ENCODE measurements around the gene TRIM41.
"Not testable (repeated sequence)": the region's sequence is repeated elsewhere in the genome, so short reads cannot be mapped to it uniquely, and the experiment has no call there.

Gene TRIM41

DNA sequence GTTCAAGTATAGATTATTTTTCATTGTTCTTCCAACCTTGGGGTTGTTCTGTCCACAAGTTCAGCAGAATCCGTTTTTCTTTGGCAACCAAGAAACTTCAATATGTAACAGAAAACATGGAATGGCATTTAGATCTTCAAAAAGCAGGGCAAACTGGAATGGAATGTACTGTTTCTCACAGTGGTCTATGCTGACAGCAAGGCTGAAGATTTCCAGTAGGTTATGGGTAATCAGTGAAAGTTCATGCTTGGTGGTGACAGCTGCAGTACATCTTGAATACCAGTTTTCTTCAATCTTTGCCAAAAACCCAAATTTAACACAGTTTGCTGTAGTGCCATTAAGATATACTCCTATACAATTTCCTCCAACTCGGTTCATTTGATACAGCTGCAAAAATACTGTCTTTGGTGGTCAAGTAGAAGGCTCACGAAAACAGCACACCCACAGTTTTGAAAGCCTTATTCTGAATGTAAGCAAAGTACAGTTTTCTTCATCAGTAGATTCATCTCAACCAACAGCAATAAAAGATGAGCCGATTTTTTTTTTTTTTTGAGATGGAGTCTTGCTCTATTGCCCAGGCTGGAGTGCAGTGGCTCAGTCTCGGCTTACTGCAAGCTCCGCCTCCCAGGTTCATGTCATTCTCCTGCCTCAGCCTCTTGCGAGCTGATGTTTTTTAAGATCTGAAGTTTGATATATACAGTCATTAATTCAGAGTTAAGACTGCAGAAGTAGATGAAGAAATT is 32.9 kb downstream of the TRIM41 start:
- no peak for DNase-seq

DNA sequence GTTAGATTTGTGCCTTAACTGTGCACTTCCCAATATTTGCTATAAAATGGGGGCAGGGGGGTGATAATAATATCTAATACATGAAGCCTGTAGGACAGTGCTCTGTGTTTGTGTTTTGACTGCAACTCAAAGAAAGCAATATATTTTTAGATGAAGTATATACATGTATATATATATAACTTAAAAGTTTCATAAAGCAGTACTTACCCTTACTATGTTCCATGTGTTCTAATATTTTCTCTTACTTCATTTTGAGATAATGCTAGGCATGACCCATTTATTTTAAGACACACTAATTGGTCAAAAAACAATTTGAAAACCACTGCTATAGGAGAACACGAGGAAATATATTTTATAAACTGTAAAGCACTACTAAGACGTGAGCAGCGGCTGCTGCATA is 35.5 kb downstream of the TRIM41 start:
- DNase-seq, result no peak

DNA sequence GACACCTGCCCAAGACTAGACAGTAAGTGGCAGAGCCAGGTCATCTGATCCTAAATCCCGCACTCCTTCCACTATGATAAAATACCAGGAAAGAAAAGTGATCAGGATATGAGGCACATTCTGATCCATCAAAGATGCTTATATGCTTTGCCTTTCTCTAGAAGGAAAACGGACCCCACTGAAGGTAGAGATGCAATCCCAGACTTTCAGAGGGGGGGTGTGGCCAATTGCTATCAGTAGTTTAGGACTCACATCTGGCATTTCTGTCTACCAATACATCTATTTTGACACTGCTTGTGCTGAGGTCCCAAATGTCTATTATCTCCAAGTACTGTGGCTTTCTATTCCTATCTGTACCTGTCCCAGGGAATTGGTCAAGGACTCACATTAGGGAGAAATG is 36.2 kb downstream of the TRIM41 start:
- DNase-seq, result no peak

DNA sequence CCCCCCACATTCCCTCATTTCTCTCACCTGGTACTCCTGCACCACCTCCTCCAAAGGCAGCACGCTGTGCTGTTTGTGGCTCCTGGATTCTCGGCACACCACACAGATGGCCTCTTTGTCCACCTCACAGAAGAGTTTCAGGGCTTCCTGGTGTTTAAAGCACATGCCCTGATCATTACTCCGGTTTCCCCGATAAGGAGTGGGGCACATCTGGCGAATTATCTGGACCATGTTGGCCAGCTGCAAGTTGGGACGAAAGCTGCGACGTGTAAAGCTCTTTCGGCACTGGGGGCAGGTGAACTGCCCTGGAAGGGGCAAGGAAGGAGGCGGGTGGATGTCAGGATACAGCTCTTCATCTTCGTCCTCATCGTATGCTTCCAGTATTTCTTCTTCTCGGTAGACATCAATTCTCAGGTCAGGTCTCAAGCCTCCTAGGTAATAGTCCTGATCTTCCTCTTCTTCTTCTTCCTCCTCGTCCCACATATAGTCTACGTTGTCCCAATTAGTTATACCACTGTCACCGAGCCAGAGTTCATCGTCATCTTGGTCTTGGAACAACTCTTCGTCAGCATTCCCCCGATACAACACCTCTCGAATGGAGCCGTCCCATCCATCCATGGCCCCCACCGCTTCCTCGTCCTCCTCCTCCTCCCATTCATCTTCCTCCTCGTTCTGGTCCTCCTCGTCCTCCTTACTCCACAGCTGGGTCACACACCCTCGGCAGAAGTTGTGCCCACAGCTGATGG is 37.1 kb downstream of the TRIM41 start:
- no peak for DNase-seq

DNA sequence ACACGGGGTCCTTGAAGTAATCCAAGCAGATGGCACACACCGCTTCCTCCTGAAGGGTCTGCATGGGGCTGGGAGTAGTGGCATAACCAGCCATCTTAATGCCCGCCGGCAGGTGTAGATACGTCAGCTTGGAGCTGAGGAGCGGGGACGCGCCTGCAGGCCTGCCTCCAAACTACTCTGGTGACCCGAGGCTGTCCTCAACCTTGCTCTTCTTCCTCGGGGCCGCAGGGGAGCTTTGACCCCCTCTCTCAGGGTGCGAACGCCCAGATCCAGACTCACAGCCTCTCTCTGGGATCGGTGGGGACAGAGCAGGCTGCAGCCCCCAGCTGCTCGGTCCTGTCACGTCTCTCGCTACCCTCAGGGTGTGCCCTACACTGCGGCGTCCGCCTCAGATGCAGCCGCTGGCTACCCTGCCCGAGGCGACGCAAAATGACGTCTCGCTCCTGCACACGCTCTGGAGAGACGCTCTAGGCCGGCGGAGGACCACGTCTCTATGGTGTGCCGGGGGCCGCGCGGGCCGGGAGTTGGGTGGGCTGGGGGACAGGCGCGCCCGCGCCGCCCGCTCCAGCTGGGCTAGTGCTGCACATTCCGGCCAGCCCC is 37.7 kb downstream of the TRIM41 start, which contains the start of gene TRIM52:
Gene TRIM52 (minus strand): TSS at position 424 of the 600 bp plus-strand sequence. CDS start 330 bp downstream, at position 94.
- peak; percentile 92 for DNase-seq

DNA sequence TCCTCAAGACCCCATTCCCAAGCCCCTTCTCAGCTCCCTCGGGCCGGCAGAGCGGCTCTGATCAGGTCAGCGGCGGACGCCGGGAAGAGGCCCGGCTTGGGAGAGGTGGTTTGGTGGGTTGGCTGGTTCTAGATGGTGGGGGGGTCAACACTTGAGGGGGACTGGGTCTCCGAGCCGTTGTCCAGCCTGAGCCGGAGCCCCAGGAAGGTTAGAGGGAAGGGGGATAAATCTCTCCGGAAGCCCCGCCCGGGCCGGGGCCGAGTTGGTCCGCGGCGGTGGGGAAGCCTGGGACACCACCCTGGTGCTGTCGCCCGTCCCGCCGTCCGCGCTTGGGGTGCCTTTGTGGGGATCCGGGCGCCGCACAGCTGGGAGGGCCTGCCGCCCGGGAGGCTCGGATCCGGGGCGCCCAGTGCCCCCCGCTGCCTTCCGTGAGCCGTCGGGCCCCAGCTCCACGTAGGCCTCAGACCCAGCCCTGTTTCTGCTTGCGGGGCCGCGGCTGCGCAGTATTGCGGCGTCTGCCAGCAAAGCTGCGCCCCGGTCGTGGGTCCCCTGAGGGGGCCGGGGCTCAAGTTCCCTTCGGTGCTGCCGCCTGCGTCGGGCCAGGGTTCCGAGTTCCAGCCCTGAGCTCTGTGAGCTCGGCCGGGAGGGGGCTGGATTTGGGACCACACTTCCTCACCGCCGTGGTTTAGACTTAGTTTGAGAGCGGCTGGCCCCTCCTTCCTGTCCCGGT is 38.4 kb downstream of the TRIM41 start:
- DNase-seq, result peak; percentile 78

DNA sequence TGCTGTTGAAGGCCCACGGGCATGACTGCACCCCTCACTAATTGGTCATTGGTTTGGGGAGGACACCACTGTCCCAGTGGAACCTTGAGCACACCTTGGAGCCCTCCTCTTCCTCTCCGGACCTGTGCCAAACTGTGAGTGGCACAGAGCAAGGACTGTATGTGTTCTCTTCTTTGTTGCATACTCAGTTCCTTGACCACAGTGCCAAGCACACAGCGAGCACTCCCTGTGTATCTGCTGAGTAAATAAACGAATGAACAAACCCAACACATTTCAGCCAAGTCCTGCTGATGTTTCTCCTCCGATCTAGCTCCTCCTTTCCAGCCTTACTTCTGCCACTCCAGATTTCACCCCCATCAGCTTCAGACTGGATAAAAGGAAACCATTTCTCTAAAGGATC is 40.6 kb downstream of the TRIM41 start:
- DNase-seq, result no peak

DNA sequence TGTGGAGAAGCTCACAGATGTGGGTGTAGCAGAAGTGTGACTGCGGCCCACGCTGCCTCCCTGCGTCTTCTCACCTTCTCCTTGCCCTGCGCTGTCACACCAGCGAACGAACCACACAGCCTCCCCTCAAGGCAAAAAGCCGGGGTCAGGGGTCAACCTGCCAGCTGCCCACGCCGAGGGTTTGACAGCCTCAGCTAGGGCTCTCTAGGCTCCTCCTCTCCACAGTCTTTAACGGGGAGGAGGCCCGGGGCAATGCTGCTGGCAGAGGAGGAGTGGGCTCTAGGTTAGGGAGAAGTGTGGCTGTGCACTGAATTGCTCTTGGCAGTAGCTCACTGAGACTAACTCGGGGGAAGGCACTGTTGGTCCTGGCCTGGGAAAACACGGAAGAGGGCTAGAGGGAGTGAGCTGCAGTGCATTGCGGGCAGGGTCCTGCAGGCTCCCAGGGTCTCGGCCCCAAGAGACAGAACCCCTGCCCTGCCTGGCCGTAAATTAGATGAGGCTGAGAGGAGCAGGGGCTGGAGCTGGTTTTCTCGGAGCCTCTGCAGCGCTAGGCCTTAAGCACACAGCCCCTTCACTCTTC is 42.1 kb downstream of the TRIM41 start:
- DNase-seq, result no peak

DNA sequence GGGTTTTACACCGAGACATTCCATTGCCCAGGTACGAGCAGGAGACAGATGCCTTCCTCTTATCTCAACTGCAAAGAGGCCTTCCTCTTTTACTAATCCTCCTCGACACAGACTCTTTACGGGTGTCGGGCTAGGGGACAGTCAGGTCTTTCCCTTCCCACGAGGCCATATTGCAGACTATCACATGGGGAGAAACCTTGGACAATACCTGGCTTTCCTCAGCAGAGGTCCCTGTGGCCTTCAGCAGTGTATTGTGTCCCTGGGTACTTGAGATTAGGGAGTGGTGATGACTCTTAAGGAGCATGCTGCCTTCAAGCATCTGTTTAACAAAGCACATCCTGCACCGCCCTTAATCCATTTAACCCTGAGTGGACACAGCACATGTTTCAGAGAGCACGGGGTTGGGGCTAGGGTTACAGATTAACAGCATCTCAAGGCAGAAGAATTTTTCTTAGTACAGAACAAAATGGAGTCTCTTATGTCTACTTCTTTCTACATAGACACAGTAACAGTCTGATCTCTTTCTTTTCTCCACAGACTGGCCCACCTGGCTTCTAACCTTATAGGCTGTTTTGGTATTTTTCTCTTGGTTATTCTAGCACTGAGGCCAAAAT is 44.3 kb downstream of the TRIM41 start:
- DNase-seq, result not testable (repeated sequence)

DNA sequence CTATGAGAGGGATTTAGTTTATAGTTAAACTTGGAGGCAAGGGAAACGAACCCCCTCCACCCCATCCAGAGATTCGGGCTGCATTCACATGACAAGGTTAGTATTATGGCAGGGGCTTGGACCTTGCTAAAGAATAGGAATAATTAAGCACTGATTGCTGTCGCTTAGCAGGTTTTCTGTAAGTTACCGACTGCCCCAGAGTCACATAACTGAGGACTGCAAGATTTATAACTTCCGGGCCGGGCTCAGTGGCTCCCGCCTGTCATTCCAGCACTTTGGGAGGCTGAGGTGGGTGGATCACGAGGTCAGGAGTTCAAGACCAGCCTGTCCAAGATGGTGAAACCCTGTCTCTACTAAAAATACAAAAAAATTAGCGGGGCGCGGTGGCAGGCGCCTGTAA is 44.8 kb downstream of the TRIM41 start:
- DNase-seq, result not testable (repeated sequence)

DNA sequence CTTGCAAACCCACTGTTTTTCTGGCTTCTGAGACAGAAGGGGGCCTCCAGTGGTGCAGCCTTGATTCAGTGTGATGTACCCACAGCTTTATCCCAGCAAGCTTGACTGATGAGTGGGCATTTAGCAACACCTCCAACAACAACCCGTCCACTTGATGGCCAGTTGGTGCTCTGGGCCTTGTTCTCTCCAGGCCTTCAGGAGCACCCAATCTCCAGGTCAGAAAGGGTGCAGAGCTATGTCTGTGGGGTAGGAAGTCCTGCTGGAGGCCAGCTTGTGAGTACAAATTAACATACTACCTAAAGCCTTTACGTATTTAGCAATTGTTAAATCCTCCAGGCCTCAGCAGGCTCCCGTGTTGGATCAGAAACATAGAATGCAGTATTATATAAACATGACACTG is 48.0 kb downstream of the TRIM41 start:
- DNase-seq, result no peak

DNA sequence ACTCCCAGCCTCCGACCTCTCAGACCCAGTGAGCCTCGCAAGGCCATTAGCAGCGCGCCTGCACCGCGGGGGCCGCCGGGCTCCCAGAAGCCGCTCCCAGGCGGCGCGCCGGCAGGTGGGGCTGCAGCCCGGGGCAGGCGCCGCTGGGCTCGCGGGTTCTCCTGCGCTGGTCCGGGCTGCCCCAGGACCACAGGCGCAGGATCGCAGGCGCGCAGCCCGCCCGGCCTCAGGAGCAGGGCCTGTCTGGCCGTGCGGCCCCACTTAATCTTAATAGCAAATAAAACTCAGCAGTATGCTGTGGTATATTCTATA is 50.3 kb downstream of the TRIM41 start:
- not testable (repeated sequence) for DNase-seq

DNA sequence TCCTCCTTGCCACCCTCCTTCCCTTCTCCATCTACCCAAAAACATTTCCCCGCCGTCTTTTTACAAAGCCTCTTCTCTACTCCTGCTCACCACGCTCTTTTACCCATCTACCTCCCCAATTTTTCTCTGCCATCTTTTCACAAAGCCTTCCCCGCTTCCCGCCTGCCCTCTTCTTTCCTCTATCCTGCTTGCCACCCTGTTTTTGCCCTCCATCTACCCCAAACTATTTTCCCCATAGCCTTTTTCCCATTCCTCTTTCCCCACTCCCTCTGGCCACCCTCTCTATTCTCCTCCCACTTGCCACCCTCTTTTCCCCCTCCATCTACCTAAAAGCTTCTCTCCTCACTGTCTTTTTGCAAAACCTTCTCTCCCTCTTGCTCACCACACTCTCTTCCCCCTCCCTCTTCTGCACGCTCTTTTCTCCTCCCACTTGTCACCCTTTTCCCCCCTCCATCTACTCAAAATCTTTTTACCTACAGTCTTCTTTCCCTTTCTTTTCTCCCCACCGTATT is 57.2 kb downstream of the TRIM41 start:
- no peak for DNase-seq

DNA sequence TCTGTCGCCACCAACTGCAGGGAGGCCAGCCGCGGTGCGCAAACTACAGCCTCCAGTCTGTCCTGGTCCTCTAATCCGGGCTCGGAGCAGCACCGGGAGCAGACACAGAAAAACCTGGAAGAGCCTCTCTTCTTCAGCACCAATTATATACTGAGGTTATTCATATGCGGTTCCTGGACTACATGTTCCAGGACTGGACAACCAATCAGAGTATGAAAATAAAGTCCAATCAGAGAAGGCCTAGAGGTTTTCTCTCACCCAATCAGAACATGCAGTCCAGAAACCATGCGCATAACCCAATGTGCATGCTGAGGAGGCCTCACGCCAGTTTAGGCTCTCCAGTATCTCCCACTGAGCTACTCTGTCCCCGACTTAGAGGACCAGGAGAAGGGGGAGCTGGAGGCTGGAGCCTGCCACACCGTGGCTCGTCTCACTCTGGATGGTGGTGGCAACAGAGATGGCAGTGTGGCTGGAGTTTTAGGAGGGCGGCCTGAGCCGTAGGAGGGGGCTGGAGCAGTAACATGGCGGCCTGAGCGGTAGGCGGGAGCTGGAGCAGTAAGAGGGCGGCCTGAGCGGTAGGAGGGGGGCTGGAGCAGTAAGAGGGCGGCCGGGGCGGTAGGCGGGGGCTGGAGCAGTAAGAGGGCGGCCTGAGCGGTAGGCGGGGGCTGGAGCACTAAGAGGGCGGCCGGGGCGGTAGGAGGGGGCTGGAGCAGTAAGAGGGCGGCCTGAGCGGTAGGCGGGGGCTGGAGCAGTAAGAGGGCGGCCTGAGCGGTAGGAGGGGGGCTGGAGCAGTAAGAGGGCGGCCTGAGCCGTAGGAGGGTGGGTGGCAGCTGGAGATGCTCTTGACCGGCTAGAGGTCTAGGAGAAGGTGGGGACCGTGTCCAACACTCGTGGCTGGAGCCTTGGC is 58.2 kb downstream of the TRIM41 start:
- no peak for DNase-seq

DNA sequence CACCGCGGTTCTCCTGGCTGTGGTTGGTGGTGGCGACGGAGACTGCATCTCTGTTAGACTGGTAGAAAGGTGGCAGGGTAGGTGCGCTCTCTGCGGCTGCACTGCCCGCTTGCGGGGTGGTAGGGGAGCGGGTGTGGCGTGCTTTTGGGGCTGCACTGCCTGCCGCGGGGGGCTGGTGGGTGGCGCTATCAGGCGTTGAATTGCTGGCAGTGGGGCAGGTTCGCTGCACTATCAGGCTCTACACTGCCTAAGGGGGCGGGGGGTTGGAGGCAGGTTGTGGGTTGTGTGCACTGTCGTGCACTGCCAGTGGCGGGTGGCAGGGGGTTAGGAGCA is 58.9 kb downstream of the TRIM41 start:
- no peak for DNase-seq

DNA sequence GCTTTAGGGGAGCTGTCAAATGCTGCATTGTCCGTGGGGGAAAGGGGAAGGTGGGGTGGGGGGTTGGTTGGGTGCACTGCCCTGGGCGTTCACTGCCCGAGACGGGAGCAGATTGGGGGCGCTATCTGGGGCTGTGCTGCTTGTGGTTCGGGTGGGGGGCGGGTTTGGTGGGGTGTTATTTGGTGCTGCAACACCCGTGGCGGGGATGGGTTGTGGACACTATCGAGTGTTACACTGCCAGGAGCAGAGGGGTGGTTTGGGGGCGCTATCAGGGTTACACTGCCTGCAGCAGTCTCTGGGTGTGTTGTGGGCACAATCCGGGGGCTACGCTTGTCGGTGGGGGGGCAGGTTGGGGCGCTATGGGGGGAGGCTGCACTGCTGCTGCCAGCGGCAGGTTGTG is 59.3 kb downstream of the TRIM41 start:
- not testable (repeated sequence) for DNase-seq

DNA sequence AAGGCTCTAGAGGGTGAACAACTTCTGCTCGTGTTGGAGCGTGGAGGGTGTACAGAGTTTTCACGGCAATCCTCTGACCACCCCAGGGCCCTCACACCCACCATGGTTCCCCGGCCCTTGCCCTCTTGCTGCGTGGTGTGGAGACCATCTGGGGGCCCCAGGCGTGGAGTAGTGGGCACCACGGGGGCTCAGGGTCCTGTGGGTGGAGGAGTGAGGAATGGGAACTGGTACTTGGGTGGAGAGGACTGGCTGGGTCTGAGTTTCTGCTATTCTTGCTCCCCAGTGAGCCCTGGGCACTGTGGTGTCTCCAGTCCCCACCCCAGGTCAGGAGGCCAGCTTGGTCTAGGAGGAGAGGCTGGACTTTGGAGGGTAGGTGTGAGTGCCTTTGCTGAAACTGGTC is 59.8 kb downstream of the TRIM41 start:
- no peak for DNase-seq

DNA sequence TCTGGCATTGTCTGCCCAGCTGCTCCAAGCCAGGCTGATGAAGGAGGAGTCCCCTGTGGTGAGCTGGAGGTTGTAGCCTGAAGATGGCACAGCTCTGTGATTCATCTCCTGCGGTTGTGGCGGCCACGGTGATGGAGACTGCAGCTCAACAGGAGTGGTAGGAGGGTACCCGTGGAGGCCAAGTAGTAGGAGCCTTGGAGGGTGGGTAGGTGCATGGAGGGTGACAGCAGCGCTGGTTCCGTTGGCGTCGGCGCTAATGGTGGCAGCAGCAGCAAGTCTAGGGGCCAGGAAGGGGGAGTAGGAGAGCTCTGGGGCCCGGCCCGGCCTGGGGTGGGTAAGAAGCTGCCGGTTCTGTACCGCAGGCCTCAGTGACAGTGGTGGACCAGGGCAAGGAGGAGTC is 60.3 kb downstream of the TRIM41 start:
- DNase-seq, result no peak

DNA sequence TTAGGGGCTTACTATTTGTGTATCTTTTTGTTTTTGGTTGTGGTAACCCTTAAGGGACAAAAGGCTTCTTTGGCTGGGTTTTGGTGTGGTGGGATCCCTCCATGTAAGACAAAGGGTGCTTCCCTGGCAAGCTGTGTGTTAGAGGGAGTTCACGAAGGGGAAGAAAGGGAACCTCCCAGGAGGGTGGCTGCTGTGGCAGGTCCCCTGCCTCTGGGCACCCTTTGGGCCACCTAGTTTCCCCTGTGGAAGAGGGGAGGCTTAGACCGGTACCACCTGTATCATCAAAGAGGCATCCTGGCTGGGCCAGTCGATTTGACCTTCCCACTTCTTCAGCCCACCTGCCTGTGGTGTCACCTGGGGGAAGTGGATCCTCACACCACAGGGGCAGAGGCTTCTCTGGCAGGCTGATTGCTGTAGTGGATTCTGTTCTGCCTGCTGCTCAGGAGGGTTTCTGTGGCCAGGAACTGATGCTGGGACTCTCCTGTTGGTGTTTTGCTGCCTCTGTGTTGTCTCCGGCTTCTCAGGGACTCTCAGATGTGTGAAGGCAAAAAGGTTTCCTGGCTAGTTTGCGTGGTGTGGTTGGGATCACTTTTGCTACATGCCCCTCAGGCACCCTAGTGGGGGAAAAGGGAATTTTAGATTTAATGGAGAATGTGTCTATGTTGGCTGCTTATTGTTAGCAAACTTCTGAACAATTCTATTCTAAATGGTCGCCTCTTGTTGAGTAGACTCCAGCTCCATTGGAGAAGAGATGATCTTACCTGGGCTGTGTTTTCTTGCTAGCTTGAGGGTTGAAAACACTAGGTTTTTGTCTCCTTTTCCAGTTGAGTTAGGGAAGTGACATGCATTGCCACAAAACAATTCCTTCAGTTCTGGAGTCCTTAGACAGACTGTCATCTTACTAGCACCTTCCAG is 61.0 kb downstream of the TRIM41 start:
- not testable (repeated sequence) for DNase-seq

All from fibroblast of skin of back (primary cell).